ENCODE results near the gene TULP3.
"Not testable (repeated sequence)": the region's sequence is repeated elsewhere in the genome, so short reads cannot be mapped to it uniquely, and the experiment has no call there.

TULP3 gene

DNA sequence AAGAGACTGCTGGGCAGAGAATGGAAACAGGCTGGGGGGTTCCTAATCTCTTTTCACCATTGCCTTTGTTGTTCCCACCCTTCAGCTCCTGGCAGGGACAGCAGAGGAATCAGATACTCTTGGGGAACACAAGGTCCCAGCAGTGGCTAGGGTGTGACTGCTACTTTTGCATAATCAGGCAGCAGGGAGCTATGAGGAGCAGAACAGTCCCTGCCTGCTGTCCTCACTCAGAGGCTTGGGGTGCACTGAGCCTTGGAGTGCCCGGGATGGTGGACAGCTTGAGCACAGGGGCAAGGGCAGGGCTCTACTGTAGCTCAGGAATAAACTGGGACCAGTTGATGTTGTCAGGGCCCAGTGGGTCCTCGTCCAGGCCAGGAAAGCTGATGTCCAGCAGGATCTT is 32.4 kb upstream of the TULP3 start:
- Histone ChIP-seq H3K79me2 (ENCODE audit: insufficient read depth, low read depth) (no peaks in the 10 kb centered on the region), H3K9ac (no peak overlapping the region), H3K36me3 (ENCODE audit: insufficient read depth) (no peaks in the 10 kb centered on the region; the same call in 1 of the 2 replicates), H3K27ac (no peak overlapping the region), H2AFZ (ENCODE audit: low read depth) (no peak overlapping the region), H3K4me3 (IDR thresholded peaks at IDR 0.05; ENCODE audit: insufficient read depth, low read depth, low read length) (no peak overlapping the region), H3K4me1 (ENCODE audit: low read depth, poor library complexity, severe bottlenecking) (no peaks in the 10 kb centered on the region), H3K27me3 (ENCODE audit: insufficient read depth, low read depth) (no peaks in the 10 kb centered on the region), H4K20me1 (ENCODE audit: insufficient read depth) (no peaks in the 10 kb centered on the region), H3K4me2 (no peak overlapping the region)
- TF ChIP-seq, protein P1, sequence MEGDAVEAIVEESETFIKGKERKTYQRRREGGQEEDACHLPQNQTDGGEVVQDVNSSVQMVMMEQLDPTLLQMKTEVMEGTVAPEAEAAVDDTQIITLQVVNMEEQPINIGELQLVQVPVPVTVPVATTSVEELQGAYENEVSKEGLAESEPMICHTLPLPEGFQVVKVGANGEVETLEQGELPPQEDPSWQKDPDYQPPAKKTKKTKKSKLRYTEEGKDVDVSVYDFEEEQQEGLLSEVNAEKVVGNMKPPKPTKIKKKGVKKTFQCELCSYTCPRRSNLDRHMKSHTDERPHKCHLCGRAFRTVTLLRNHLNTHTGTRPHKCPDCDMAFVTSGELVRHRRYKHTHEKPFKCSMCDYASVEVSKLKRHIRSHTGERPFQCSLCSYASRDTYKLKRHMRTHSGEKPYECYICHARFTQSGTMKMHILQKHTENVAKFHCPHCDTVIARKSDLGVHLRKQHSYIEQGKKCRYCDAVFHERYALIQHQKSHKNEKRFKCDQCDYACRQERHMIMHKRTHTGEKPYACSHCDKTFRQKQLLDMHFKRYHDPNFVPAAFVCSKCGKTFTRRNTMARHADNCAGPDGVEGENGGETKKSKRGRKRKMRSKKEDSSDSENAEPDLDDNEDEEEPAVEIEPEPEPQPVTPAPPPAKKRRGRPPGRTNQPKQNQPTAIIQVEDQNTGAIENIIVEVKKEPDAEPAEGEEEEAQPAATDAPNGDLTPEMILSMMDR (conservative IDR thresholded peaks at IDR 0.05; ENCODE audit: low read depth, low read length) = no peak

DNA sequence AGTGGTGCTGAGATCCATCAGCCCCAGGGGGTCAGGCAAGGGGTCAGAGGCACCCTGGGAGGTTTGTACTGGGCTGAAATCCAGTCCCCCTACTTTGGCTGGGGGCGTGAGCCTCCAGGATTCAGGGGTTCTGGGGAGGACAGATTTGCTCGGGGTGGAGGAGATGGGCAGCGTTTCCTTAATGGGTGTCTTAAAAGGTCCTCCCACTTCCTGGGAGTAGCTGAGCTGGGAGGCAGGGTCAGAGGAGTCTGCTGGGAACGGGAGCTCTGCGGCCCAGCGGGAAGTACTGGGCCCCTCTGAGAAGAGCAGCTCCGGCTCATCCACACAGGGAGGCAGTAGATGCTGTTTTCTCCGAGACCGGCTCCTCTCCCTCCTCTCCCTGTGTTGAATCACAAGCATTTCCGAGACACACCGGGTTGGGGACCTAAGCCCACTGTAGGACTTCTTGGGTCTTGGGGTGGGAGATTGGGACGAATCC is 31.7 kb upstream of the TULP3 start:
- Histone ChIP-seq H4K20me1 (ENCODE audit: insufficient read depth) (no peaks in the 10 kb centered on the region), H3K9ac (no peak overlapping the region), H3K36me3 (ENCODE audit: insufficient read depth) (peaks cover 4% of the 10 kb centered on the region; the same call in 1 of the 2 replicates), H3K4me3 (IDR thresholded peaks at IDR 0.05; ENCODE audit: insufficient read depth, low read depth, low read length) (no peak overlapping the region), H3K4me2 (no peak overlapping the region), H3K27ac (no peak overlapping the region), H2AFZ (ENCODE audit: low read depth) (no peak overlapping the region), H3K79me2 (ENCODE audit: insufficient read depth, low read depth) (no peaks in the 10 kb centered on the region), H3K27me3 (ENCODE audit: insufficient read depth, low read depth) (no peaks in the 10 kb centered on the region), H3K4me1 (ENCODE audit: low read depth, poor library complexity, severe bottlenecking) (no peaks in the 10 kb centered on the region)
- TF ChIP-seq, protein P1 (conservative IDR thresholded peaks at IDR 0.05; ENCODE audit: low read depth, low read length) = no peak

DNA sequence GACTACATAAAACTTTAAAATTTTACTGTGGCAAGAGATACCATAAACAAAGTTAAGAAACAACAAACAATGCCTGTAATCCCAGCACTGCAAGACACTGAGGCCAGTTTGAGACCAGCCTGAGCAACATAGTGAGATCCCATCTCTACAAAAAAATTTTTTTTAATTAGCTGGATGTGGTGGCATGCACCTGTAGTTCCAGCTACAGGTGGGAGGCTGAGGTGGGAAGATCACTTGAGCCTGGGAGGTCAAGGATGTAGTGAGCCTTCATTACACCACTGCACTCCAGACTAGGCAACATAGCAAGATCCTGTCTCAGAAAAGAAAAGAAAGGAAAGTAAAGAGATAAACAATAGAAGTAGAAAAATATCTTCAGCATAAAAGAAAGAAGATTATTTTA is 30.5 kb upstream of the TULP3 start:
- Histone ChIP-seq H3K4me2 (no peak overlapping the region), H3K4me1 (ENCODE audit: low read depth, poor library complexity, severe bottlenecking) (no peaks in the 10 kb centered on the region), H4K20me1 (ENCODE audit: insufficient read depth) (no peaks in the 10 kb centered on the region), H3K27ac (no peak overlapping the region), H3K36me3 (ENCODE audit: insufficient read depth) (peaks cover 6% of the 10 kb centered on the region; the same call in 1 of the 2 replicates), H3K79me2 (ENCODE audit: insufficient read depth, low read depth) (no peaks in the 10 kb centered on the region), H3K9ac (no peak overlapping the region), H2AFZ (ENCODE audit: low read depth) (no peak overlapping the region), H3K4me3 (IDR thresholded peaks at IDR 0.05; ENCODE audit: insufficient read depth, low read depth, low read length) (no peak overlapping the region), H3K27me3 (ENCODE audit: insufficient read depth, low read depth) (no peaks in the 10 kb centered on the region)
- TF ChIP-seq, protein P1 (conservative IDR thresholded peaks at IDR 0.05; ENCODE audit: low read depth, low read length) = no peak

DNA sequence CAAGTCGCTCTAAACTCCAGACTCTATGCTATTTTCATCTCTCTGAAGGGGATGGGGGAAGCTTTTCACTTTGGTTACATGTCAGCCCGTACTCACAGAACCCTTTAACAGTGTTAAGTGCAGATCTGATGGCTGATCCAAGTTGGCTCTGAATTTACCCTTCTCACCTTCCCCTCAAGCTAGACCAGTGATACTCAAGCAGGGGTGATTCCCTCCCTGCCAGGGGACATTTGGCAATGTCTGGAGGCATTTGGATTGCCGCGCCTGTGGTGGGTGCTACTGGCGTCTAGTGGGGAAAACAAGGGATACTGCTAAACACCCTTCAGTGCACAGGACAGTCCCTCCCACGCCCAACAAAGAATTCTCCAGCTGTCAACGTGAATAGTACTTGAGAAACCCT is 27.8 kb upstream of the TULP3 start:
- Histone ChIP-seq H4K20me1 (ENCODE audit: insufficient read depth) (no peaks in the 10 kb centered on the region), H3K4me1 (ENCODE audit: low read depth, poor library complexity, severe bottlenecking) (no peaks in the 10 kb centered on the region), H3K9ac (no peak overlapping the region), H3K36me3 (ENCODE audit: insufficient read depth) (peaks cover 10% of the 10 kb centered on the region; the same call in 1 of the 2 replicates), H3K27me3 (ENCODE audit: insufficient read depth, low read depth) (no peaks in the 10 kb centered on the region), H3K4me3 (IDR thresholded peaks at IDR 0.05; ENCODE audit: insufficient read depth, low read depth, low read length) (no peak overlapping the region), H3K4me2 (no peak overlapping the region), H3K27ac (no peak overlapping the region), H2AFZ (ENCODE audit: low read depth) (no peak overlapping the region), H3K79me2 (ENCODE audit: insufficient read depth, low read depth) (no peaks in the 10 kb centered on the region)
- TF ChIP-seq, protein P1 (conservative IDR thresholded peaks at IDR 0.05; ENCODE audit: low read depth, low read length) = no peak

GRCh38 chr12:2863402-2863801 is 27.3 kb upstream of the TULP3 start:
- H3K79me2 ChIP-seq (ENCODE audit: insufficient read depth, low read depth) = not testable (repeated sequence)

More at GRCh38 chr12:2863402-2863801, 27.3 kb upstream of the TULP3 start:
- not testable (repeated sequence) for H4K20me1 ChIP-seq (ENCODE audit: insufficient read depth); H3K4me1 ChIP-seq (ENCODE audit: low read depth, poor library complexity, severe bottlenecking); H3K27me3 ChIP-seq (ENCODE audit: insufficient read depth, low read depth); H3K4me2 ChIP-seq; H3K27ac ChIP-seq; H3K36me3 ChIP-seq (ENCODE audit: insufficient read depth); H3K4me3 ChIP-seq (IDR thresholded peaks at IDR 0.05; ENCODE audit: insufficient read depth, low read depth, low read length); H3K9ac ChIP-seq; H2AFZ ChIP-seq (ENCODE audit: low read depth)
